ENCODE data around the gene MTHFSD. TPM values are rescaled to one million over a fixed set of nuclear protein-coding genes. Genes with fewer than 3 reads are reported as not detected.
A peak's percentile ranks its signal among the peaks of the same experiment; 100 is the strongest.

The MTHFSD gene
- polyA plus RNA-seq, 1 donor (not counting 4 experiments of a cell fraction or from before 2014, with no cell fraction given) = 14.7 TPM

DNA sequence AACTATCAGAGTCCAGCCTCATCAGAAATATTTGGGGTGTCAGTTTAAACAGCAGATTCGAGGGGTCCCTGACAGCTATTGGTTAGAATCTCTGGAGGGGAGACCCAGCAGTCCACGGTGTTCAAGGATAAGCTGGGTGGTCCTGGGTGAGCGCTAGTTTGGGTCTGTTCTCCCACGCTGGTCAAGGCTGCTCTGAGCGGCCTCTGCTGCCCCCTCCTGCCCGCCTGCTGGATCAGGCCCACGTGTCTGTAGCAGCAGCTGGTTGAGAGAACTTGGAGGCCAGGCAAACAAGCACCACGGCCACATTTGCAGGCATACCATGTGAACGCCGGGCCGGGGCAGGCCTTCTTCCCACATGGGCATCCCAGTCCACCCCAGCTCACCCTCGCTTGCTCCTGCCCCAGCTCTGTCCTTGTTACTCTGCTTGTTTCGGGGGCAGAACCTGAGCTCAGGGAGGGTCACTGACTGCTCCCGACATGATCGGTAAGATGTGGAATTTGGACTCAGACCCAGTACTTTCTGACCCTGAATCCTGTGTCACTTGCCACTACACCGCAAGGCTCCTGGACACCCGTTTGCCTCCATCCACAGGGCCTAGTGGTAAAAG lies 37.3 kb downstream of the MTHFSD start:
- Histone ChIP-seq H4K20me1 (ENCODE audit: control insufficient read depth, extremely low read depth, insufficient read depth, low read length) (peaks cover 2% of the 10 kb centered on the region), H3K4me3 (ENCODE audit: control insufficient read depth in 2 of 3, extremely low read depth in 1 of 3, insufficient read depth in 2 of 3, low read depth in 1 of 3, low read length in 3 of 3) (no peak overlapping the region), H3K36me3 (ENCODE audit: control insufficient read depth in 2 of 2, extremely low read depth in 1 of 2, insufficient read depth in 2 of 2, low read length in 2 of 2) (no peaks in the 10 kb centered on the region), H3K4me2 (ENCODE audit: control insufficient read depth, extremely low read depth, insufficient read depth, low read depth, low read length) (no peak overlapping the region), H2AFZ (ENCODE audit: control insufficient read depth, low read length) (no peak overlapping the region), H3K27ac (ENCODE audit: control insufficient read depth, insufficient read depth, low read length) (no peak overlapping the region), H3K27me3 (ENCODE audit: control insufficient read depth, extremely low read depth, insufficient read depth, low read length) (peaks cover 75% of the 10 kb centered on the region), H3K9me1 (ENCODE audit: control insufficient read depth, extremely low read depth, insufficient read depth, low read length) (no peaks in the 10 kb centered on the region), H3K9me3 (ENCODE audit: control insufficient read depth, low read depth, low read length) (no peaks in the 10 kb centered on the region), H3K9ac (ENCODE audit: control insufficient read depth, extremely low read depth, insufficient read depth, low read length) (no peak overlapping the region), H3K4me1 (ENCODE audit: control insufficient read depth, extremely low read depth, insufficient read depth, low read length) (no peaks in the 10 kb centered on the region), H3K79me2 (ENCODE audit: control insufficient read depth, insufficient read depth, low read length) (no peaks in the 10 kb centered on the region)
- dilution Hi-C loops (cut with MboI; ENCODE audit: extremely low pct_ligation_motif_present, low sequenced_read_pairs) = loop anchor here (10.0 kb wide), 1 partner anchor 443 kb away; no protein-coding TSS in a partner anchor
- DNase-seq (ENCODE audit: low read depth, low spot score) (no peak), FAIRE-seq (no peak)
- TF ChIP-seq, protein P1, sequence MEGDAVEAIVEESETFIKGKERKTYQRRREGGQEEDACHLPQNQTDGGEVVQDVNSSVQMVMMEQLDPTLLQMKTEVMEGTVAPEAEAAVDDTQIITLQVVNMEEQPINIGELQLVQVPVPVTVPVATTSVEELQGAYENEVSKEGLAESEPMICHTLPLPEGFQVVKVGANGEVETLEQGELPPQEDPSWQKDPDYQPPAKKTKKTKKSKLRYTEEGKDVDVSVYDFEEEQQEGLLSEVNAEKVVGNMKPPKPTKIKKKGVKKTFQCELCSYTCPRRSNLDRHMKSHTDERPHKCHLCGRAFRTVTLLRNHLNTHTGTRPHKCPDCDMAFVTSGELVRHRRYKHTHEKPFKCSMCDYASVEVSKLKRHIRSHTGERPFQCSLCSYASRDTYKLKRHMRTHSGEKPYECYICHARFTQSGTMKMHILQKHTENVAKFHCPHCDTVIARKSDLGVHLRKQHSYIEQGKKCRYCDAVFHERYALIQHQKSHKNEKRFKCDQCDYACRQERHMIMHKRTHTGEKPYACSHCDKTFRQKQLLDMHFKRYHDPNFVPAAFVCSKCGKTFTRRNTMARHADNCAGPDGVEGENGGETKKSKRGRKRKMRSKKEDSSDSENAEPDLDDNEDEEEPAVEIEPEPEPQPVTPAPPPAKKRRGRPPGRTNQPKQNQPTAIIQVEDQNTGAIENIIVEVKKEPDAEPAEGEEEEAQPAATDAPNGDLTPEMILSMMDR (optimal IDR thresholded peaks at IDR 0.05 in 1 of 3, IDR thresholded peaks at IDR 0.05 in 1 of 3, conservative IDR thresholded peaks at IDR 0.05 in 1 of 3; ENCODE audit: extremely low read depth in 1 of 3, insufficient read depth in 2 of 3, low read length in 3 of 3) = peak; percentile 60 to 89 (median 81)
- no peak for TF ChIP-seq EZH2 (IDR thresholded peaks at IDR 0.05; ENCODE audit: low read length)

DNA sequence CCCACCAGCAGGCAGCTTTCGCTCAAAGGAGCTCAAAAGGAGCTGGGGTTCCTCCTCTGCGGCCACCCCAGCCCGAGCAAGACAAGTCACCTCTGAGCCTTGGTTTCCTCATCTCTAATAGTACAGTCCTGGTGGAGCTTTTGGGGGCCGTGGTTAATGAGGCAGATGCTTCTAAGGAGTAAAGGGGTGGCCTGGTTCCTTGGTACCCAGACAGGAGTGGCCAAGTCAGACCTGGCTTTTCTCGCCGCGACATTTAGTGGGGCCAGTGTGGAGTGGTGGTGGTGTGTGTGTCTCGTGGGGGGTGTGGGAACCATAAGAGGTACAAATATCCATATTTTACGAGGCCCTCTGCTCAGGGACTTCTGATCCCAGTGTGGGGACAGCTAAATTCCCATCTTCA lies 38.0 kb downstream of the MTHFSD start:
- no peaks in the 10 kb centered on the region for H3K79me2 ChIP-seq (ENCODE audit: control insufficient read depth, insufficient read depth, low read length)
- DNase-seq (ENCODE audit: low read depth, low spot score) (no peak), FAIRE-seq (no peak)
- no peak overlapping the region for H3K4me2 ChIP-seq (ENCODE audit: control insufficient read depth, extremely low read depth, insufficient read depth, low read depth, low read length)
- H4K20me1 ChIP-seq (ENCODE audit: control insufficient read depth, extremely low read depth, insufficient read depth, low read length) = peaks cover 2% of the 10 kb centered on the region
- TF ChIP-seq, protein P1 (optimal IDR thresholded peaks at IDR 0.05 in 1 of 3, IDR thresholded peaks at IDR 0.05 in 1 of 3, conservative IDR thresholded peaks at IDR 0.05 in 1 of 3; ENCODE audit: extremely low read depth in 1 of 3, insufficient read depth in 2 of 3, low read length in 3 of 3) = no peak
- TF ChIP-seq EZH2 (IDR thresholded peaks at IDR 0.05; ENCODE audit: low read length) = no peak
- H3K36me3 ChIP-seq (ENCODE audit: control insufficient read depth in 2 of 2, extremely low read depth in 1 of 2, insufficient read depth in 2 of 2, low read length in 2 of 2) = no peaks in the 10 kb centered on the region
- H3K4me1 ChIP-seq (ENCODE audit: control insufficient read depth, extremely low read depth, insufficient read depth, low read length) = no peaks in the 10 kb centered on the region
- no peak overlapping the region for H3K4me3 ChIP-seq (ENCODE audit: control insufficient read depth in 2 of 3, extremely low read depth in 1 of 3, insufficient read depth in 2 of 3, low read depth in 1 of 3, low read length in 3 of 3)
- H3K27me3 ChIP-seq (ENCODE audit: control insufficient read depth, extremely low read depth, insufficient read depth, low read length) = peaks cover 82% of the 10 kb centered on the region
- H3K9me3 ChIP-seq (ENCODE audit: control insufficient read depth, low read depth, low read length) = no peaks in the 10 kb centered on the region
- H3K9me1 ChIP-seq (ENCODE audit: control insufficient read depth, extremely low read depth, insufficient read depth, low read length) = no peaks in the 10 kb centered on the region
- no peak overlapping the region for H3K27ac ChIP-seq (ENCODE audit: control insufficient read depth, insufficient read depth, low read length)
- no peak overlapping the region for H2AFZ ChIP-seq (ENCODE audit: control insufficient read depth, low read length)
- no peak overlapping the region for H3K9ac ChIP-seq (ENCODE audit: control insufficient read depth, extremely low read depth, insufficient read depth, low read length)
- dilution Hi-C loops (cut with MboI; ENCODE audit: extremely low pct_ligation_motif_present, low sequenced_read_pairs) = loop anchor here (10.0 kb wide), 1 partner anchor 442 kb away; no protein-coding TSS in a partner anchor
